Measurements from ENCODE around the gene HNRNPC.

Gene HNRNPC

GRCh38 chr14:21162081-21162480 lies 107.2 kb downstream of the HNRNPC start:
- no peak overlapping the region for H3K4me3 ChIP-seq (ENCODE audit: insufficient read depth, low read length, poor library complexity, severe bottlenecking)
- H3F3A ChIP-seq (ENCODE audit: insufficient read depth): no peaks in the 10 kb centered on the region
- H3K27ac ChIP-seq (ENCODE audit: low read depth, low read length): no peak overlapping the region
- H4K20me1 ChIP-seq (ENCODE audit: low read depth, low read length): no peaks in the 10 kb centered on the region
- no peaks in the 10 kb centered on the region for H3K36me3 ChIP-seq (ENCODE audit: low read length)
- H3K79me2 ChIP-seq (ENCODE audit: insufficient read depth, low read length): no peaks in the 10 kb centered on the region
- no peak overlapping the region for H3K4me2 ChIP-seq (ENCODE audit: low read depth, low read length, poor library complexity, severe bottlenecking)
- no peaks in the 10 kb centered on the region for H3K9me3 ChIP-seq (ENCODE audit: insufficient read depth, low read length)
- H3K9ac ChIP-seq (ENCODE audit: low read length): no peak overlapping the region
- no peak for TF ChIP-seq CTCF (IDR thresholded peaks at IDR 0.05; ENCODE audit: insufficient read depth, low read length, poor library complexity, severe bottlenecking)
- TF ChIP-seq EZH2phosphoT487 (conservative IDR thresholded peaks at IDR 0.05; ENCODE audit: low read length): no peak
- H2AFZ ChIP-seq (ENCODE audit: low read depth, low read length, severe bottlenecking): no peak overlapping the region
- peaks cover under 1% of the 10 kb centered on the region; the same call in 1 of the 2 replicates for H3K27me3 ChIP-seq (ENCODE audit: low read length)
- H3K9me2 ChIP-seq (replicated peaks; ENCODE audit: insufficient read depth, low read length): no peaks in the 10 kb centered on the region

DNA sequence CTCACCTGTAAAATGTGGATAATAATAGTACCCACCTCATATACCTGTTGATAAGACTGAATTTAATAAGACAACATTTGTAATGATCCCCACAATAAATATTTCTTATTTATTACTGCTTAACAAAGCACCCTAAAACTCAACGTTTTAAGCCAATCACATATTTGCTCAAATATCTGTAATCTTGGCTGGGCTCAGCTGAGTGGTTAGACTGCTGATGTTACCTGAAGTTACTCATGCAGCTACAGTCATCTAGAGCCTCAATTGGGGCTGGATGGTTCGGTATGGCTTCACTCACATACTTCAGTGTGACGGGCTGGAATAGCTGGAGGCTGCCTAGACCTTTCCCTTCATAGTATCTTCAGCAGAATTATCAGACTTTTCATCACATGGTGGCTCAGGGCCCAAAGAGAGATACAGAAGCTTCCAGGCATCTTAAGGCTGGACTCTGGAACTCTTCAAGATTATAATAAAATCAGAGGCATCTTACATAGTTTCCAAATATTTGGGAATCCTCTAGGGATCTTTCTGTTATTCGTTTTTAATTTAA lies 109.1 kb downstream of the HNRNPC start:
- TF ChIP-seq EZH2phosphoT487 (conservative IDR thresholded peaks at IDR 0.05; ENCODE audit: low read length) (no peak), CTCF (IDR thresholded peaks at IDR 0.05; ENCODE audit: insufficient read depth, low read length, poor library complexity, severe bottlenecking) (no peak)
- Histone ChIP-seq H3K4me3 (ENCODE audit: insufficient read depth, low read length, poor library complexity, severe bottlenecking) (no peak overlapping the region), H4K20me1 (ENCODE audit: low read depth, low read length) (no peaks in the 10 kb centered on the region), H3F3A (ENCODE audit: insufficient read depth) (no peaks in the 10 kb centered on the region), H2AFZ (ENCODE audit: low read depth, low read length, severe bottlenecking) (no peak overlapping the region), H3K9ac (ENCODE audit: low read length) (no peak overlapping the region), H3K4me2 (ENCODE audit: low read depth, low read length, poor library complexity, severe bottlenecking) (no peak overlapping the region), H3K36me3 (ENCODE audit: low read length) (no peaks in the 10 kb centered on the region), H3K9me3 (ENCODE audit: insufficient read depth, low read length) (no peaks in the 10 kb centered on the region), H3K9me2 (replicated peaks; ENCODE audit: insufficient read depth, low read length) (no peaks in the 10 kb centered on the region), H3K27me3 (ENCODE audit: low read length) (peaks cover 3% of the 10 kb centered on the region; the same call in 1 of the 2 replicates), H3K79me2 (ENCODE audit: insufficient read depth, low read length) (no peaks in the 10 kb centered on the region), H3K27ac (ENCODE audit: low read depth, low read length) (no peak overlapping the region)

All from SU-DHL-6 (cell line).